ENCODE results near the gene HSD17B2. TPM values are rescaled to one million over a fixed set of nuclear protein-coding genes. Genes with fewer than 3 reads are reported as not detected.

The HSD17B2 gene
- total RNA-seq, 1 experiment from 2014 or later = not detected

DNA sequence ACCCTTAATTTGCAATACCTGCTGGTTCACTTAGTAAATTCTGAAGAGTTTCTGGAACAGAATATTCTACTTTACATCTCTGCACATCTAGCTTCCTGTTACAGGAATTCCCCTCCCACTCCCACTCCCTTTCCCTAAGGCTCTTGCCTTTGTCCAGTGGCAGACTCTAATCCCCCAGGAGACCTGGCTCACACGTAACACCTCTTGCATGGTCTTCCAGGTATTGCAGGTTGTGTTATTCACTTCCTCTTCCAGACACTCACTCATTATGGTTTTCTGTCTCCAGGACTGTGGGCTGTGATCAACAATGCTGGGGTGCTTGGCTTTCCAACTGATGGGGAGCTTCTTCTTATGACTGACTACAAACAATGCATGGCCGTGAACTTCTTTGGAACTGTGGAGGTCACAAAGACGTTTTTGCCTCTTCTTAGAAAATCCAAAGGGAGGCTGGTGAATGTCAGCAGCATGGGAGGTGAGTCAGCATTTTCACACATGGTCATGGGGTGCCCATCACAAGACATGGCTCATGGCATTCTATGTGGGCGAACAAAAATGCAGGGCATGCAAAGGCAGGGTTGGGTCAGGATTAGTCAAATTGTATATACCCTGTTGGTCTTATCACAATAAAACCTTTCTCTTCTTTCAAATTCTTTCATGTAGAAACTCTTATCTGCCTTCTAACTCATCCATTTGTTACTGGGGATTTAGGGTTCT, 35.8 kb downstream of the HSD17B2 start:
- Histone ChIP-seq H3K27me3 (ENCODE audit: control insufficient read depth, insufficient read depth, low read length) (no peaks in the 10 kb centered on the region), H3K4me3 (ENCODE audit: insufficient read depth, low read depth, low read length) (no peak overlapping the region), H3K36me3 (replicated peaks; ENCODE audit: control insufficient read depth, insufficient read depth, low read length) (no peaks in the 10 kb centered on the region)
- no peak for DNase-seq

GRCh38 chr16:82071421-82071820, 36.4 kb downstream of the HSD17B2 start:
- DNase-seq = no peak
- no peaks in the 10 kb centered on the region for H3K36me3 ChIP-seq (replicated peaks; ENCODE audit: control insufficient read depth, insufficient read depth, low read length)
- no peak overlapping the region for H3K4me3 ChIP-seq (ENCODE audit: insufficient read depth, low read depth, low read length)
- no peaks in the 10 kb centered on the region for H3K27me3 ChIP-seq (ENCODE audit: control insufficient read depth, insufficient read depth, low read length)

- DNase-seq = no peak
- Histone ChIP-seq H3K36me3 (replicated peaks; ENCODE audit: control insufficient read depth, insufficient read depth, low read length) (no peaks in the 10 kb centered on the region), H3K27me3 (ENCODE audit: control insufficient read depth, insufficient read depth, low read length) (no peaks in the 10 kb centered on the region), H3K4me3 (ENCODE audit: insufficient read depth, low read depth, low read length) (no peak overlapping the region)
Observed at GRCh38 chr16:82072313-82072712, 37.3 kb downstream of the HSD17B2 start.

- H3K4me3 ChIP-seq (ENCODE audit: insufficient read depth, low read depth, low read length) = no peak overlapping the region
- no peaks in the 10 kb centered on the region for H3K27me3 ChIP-seq (ENCODE audit: control insufficient read depth, insufficient read depth, low read length)
- no peak for DNase-seq
- no peaks in the 10 kb centered on the region for H3K36me3 ChIP-seq (replicated peaks; ENCODE audit: control insufficient read depth, insufficient read depth, low read length)
Observed at GRCh38 chr16:82074019-82074558, 39.0 kb downstream of the HSD17B2 start.

GRCh38 chr16:82078125-82078524, 43.1 kb downstream of the HSD17B2 start:
- Histone ChIP-seq H3K36me3 (replicated peaks; ENCODE audit: control insufficient read depth, insufficient read depth, low read length) (no peaks in the 10 kb centered on the region), H3K4me3 (ENCODE audit: insufficient read depth, low read depth, low read length) (no peak overlapping the region), H3K27me3 (ENCODE audit: control insufficient read depth, insufficient read depth, low read length) (no peaks in the 10 kb centered on the region)
- no peak for DNase-seq

DNA sequence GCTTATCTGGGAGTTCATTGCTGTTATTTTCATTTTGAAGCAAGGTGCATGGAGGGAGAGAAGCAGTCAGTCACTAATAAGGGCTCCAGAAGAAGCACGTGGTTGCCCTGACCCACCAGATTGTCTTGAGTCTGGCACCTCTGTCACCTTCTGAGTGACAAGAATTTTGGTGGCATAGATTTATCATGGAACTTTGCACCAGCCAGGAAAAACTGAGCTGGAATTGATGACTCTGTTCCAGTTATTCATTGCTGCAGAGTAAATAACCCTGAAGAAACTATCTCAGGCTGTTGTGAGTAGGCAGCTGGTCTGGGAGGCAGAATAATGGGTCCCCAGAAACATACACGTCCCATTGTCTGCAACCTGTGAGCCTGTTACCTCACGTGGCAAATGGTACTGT, 44.8 kb downstream of the HSD17B2 start:
- no peaks in the 10 kb centered on the region for H3K27me3 ChIP-seq (ENCODE audit: control insufficient read depth, insufficient read depth, low read length)
- H3K4me3 ChIP-seq (ENCODE audit: insufficient read depth, low read depth, low read length) = no peak overlapping the region
- no peaks in the 10 kb centered on the region for H3K36me3 ChIP-seq (replicated peaks; ENCODE audit: control insufficient read depth, insufficient read depth, low read length)
- no peak for DNase-seq

GRCh38 chr16:82081264-82081663, 46.2 kb downstream of the HSD17B2 start:
- no peaks in the 10 kb centered on the region for H3K36me3 ChIP-seq (replicated peaks; ENCODE audit: control insufficient read depth, insufficient read depth, low read length)
- no peak overlapping the region for H3K4me3 ChIP-seq (ENCODE audit: insufficient read depth, low read depth, low read length)
- no peaks in the 10 kb centered on the region for H3K27me3 ChIP-seq (ENCODE audit: control insufficient read depth, insufficient read depth, low read length)
- no peak for DNase-seq

- no peak for DNase-seq
- Histone ChIP-seq H3K36me3 (replicated peaks; ENCODE audit: control insufficient read depth, insufficient read depth, low read length) (no peaks in the 10 kb centered on the region), H3K4me3 (ENCODE audit: insufficient read depth, low read depth, low read length) (no peak overlapping the region), H3K27me3 (ENCODE audit: control insufficient read depth, insufficient read depth, low read length) (no peaks in the 10 kb centered on the region)
Observed at GRCh38 chr16:82082097-82082496, 47.0 kb downstream of the HSD17B2 start.

GRCh38 chr16:82082543-82083244, 47.6 kb downstream of the HSD17B2 start:
- H3K4me3 ChIP-seq (ENCODE audit: insufficient read depth, low read depth, low read length) = no peak overlapping the region
- no peak for DNase-seq
- no peaks in the 10 kb centered on the region for H3K36me3 ChIP-seq (replicated peaks; ENCODE audit: control insufficient read depth, insufficient read depth, low read length)
- no peaks in the 10 kb centered on the region for H3K27me3 ChIP-seq (ENCODE audit: control insufficient read depth, insufficient read depth, low read length)

GRCh38 chr16:82083710-82084353, 48.8 kb downstream of the HSD17B2 start:
- no peak for DNase-seq
- Histone ChIP-seq H3K36me3 (replicated peaks; ENCODE audit: control insufficient read depth, insufficient read depth, low read length) (no peaks in the 10 kb centered on the region), H3K27me3 (ENCODE audit: control insufficient read depth, insufficient read depth, low read length) (no peaks in the 10 kb centered on the region), H3K4me3 (ENCODE audit: insufficient read depth, low read depth, low read length) (no peak overlapping the region)

DNA sequence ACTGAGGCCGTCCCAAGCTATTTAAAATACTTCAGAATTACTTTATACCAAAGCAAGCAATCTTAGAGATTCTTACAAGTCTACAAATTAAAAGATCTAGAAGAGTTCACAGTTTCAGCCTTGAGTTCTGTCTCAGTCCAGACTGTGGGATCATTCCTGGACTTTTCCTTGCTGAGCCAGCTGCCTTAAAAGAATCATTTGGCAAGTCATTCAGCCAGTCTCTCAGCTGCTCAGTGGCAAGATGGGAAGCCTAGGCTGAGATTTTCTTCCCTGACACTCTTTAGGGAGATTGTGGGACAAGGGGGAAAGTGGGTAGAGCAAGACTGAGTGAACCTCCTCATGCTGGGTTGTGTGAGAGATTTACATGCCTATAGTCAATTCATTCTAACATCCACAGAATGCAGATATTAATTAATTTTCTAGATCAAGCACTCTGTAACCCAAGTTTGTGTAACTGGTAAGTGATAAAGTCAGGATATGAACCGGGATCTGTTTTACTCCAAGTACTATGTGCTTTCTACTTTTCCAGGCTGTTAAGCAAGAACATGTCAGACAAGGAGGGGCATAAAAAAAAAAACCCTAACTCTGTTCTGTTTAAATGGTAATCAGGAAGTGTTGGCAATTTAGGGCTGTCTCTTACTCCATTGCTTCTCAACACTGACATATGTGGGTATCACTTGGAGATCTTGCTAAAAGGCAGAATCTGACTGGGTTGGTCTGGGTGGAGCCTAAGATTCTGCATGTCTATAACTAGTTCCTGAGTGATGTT, 50.1 kb downstream of the HSD17B2 start:
- H3K27me3 ChIP-seq (ENCODE audit: control insufficient read depth, insufficient read depth, low read length) = no peaks in the 10 kb centered on the region
- H3K36me3 ChIP-seq (replicated peaks; ENCODE audit: control insufficient read depth, insufficient read depth, low read length) = no peaks in the 10 kb centered on the region
- no peak for DNase-seq
- no peak overlapping the region for H3K4me3 ChIP-seq (ENCODE audit: insufficient read depth, low read depth, low read length)

- Histone ChIP-seq H3K27me3 (ENCODE audit: control insufficient read depth, insufficient read depth, low read length) (no peaks in the 10 kb centered on the region), H3K4me3 (ENCODE audit: insufficient read depth, low read depth, low read length) (no peak overlapping the region), H3K36me3 (replicated peaks; ENCODE audit: control insufficient read depth, insufficient read depth, low read length) (no peaks in the 10 kb centered on the region)
- no peak for DNase-seq
Observed at GRCh38 chr16:82088483-82088882, 53.4 kb downstream of the HSD17B2 start.

DNA sequence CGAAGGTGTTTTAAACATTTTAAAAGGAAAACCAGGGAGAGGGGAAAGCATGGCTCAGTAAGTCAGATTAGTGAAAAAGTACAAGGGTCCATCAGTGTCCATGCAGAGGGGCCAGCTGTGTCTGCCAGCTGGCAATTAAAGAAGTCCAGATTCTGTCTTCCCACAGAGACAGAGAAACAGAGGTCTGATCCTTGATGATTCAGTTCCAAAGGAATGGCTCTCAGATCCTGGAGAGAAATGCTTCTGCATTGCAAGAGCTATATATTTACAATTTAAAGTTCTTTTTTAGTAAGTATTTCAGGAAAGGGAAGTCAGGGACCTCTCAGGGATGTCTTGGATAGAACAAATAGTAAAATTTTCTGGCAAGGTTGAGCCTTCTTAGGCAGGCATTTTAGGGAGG, 56.2 kb downstream of the HSD17B2 start:
- Histone ChIP-seq H3K4me3 (ENCODE audit: insufficient read depth, low read depth, low read length) (no peak overlapping the region), H3K36me3 (replicated peaks; ENCODE audit: control insufficient read depth, insufficient read depth, low read length) (no peaks in the 10 kb centered on the region), H3K27me3 (ENCODE audit: control insufficient read depth, insufficient read depth, low read length) (no peaks in the 10 kb centered on the region)
- DNase-seq = no peak

DNA sequence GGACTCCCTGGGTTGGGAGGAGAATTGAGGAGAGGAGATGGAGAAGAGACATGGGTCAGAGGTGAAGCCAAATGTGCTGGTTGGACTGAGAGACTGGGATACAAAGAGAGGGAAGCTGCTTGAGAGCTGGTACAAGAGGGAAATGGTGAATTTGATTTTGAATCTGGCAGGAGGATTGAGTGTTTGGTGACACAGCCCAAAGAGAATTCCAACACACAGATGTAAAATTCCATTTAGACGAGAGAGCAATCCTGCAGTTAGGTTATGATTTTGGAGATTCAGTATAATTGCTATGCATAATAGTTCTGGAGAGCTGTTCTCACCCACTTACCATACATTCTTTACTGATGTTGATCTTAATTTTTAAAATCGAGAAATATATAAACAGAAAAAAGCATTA, 57.7 kb downstream of the HSD17B2 start:
- H3K4me3 ChIP-seq (ENCODE audit: insufficient read depth, low read depth, low read length) = no peak overlapping the region
- no peaks in the 10 kb centered on the region for H3K27me3 ChIP-seq (ENCODE audit: control insufficient read depth, insufficient read depth, low read length)
- no peak for DNase-seq
- no peaks in the 10 kb centered on the region for H3K36me3 ChIP-seq (replicated peaks; ENCODE audit: control insufficient read depth, insufficient read depth, low read length)

All from H7 (cell line).